ENCODE measurements around the gene FAM13A.
A peak's percentile ranks its signal among the peaks of the same experiment; 100 is the strongest.

Gene FAM13A

GRCh38 chr4:88975958-88976774 is 80.8 kb downstream of the FAM13A start:
- Histone ChIP-seq H3K36me3 (replicated peaks; ENCODE audit: insufficient read depth, low read length) (no peaks in the 10 kb centered on the region), H3K79me2 (ENCODE audit: low read length) (no peaks in the 10 kb centered on the region), H3K27ac (ENCODE audit: low read length) (peak overlapping the region; percentile 40; the same call in 1 of the 2 replicates), H3K9me2 (replicated peaks; ENCODE audit: insufficient read depth, low read length) (no peaks in the 10 kb centered on the region), H3K4me2 (ENCODE audit: low read depth, low read length) (peak overlapping the region; percentile 74), H3K4me1 (ENCODE audit: low read length) (peaks cover 21% of the 10 kb centered on the region), H2AFZ (ENCODE audit: low read length) (peak overlapping the region; percentile 52; the same call in 1 of the 2 replicates), H3K9ac (ENCODE audit: low read length) (no peak overlapping the region; the same call in 1 of the 2 replicates), H3K4me3 (ENCODE audit: low read length) (peak overlapping the region; percentile 40), H4K20me1 (ENCODE audit: insufficient read depth, low read length) (no peaks in the 10 kb centered on the region), H3F3A (ENCODE audit: insufficient read depth, low read length) (peaks cover 9% of the 10 kb centered on the region; the same call in 1 of the 2 replicates), H3K9me3 (replicated peaks; ENCODE audit: insufficient read depth, low read length) (no peaks in the 10 kb centered on the region), H3K27me3 (replicated peaks; ENCODE audit: insufficient read depth, low read length) (no peaks in the 10 kb centered on the region)
- DNase-seq, result peak; percentile 47
- TF ChIP-seq EZH2 (optimal IDR thresholded peaks at IDR 0.05; ENCODE audit: low read depth, low read length) (no peak), EZH2phosphoT487 (IDR thresholded peaks at IDR 0.05; ENCODE audit: low read length) (no peak), CTCF (IDR thresholded peaks at IDR 0.05; ENCODE audit: low read length) (no peak)

- Histone ChIP-seq H3F3A (ENCODE audit: insufficient read depth, low read length) (peaks cover 9% of the 10 kb centered on the region; the same call in 1 of the 2 replicates), H3K36me3 (replicated peaks; ENCODE audit: insufficient read depth, low read length) (no peaks in the 10 kb centered on the region), H3K27ac (ENCODE audit: low read length) (no peak overlapping the region), H4K20me1 (ENCODE audit: insufficient read depth, low read length) (no peaks in the 10 kb centered on the region), H3K27me3 (replicated peaks; ENCODE audit: insufficient read depth, low read length) (no peaks in the 10 kb centered on the region), H3K79me2 (ENCODE audit: low read length) (no peaks in the 10 kb centered on the region), H3K4me3 (ENCODE audit: low read length) (no peak overlapping the region), H3K9me3 (replicated peaks; ENCODE audit: insufficient read depth, low read length) (no peaks in the 10 kb centered on the region), H3K9me2 (replicated peaks; ENCODE audit: insufficient read depth, low read length) (no peaks in the 10 kb centered on the region), H3K9ac (ENCODE audit: low read length) (no peak overlapping the region), H3K4me1 (ENCODE audit: low read length) (peaks cover 13% of the 10 kb centered on the region), H3K4me2 (ENCODE audit: low read depth, low read length) (no peak overlapping the region), H2AFZ (ENCODE audit: low read length) (no peak overlapping the region)
- no peak for DNase-seq
- TF ChIP-seq EZH2 (optimal IDR thresholded peaks at IDR 0.05; ENCODE audit: low read depth, low read length), result no peak
- no peak for TF ChIP-seq EZH2phosphoT487 (IDR thresholded peaks at IDR 0.05; ENCODE audit: low read length)
- no peak for TF ChIP-seq CTCF (IDR thresholded peaks at IDR 0.05; ENCODE audit: low read length)
Measured at GRCh38 chr4:88971536-88971935, 85.4 kb downstream of the FAM13A start.

GRCh38 chr4:88969746-88970145 is 87.2 kb downstream of the FAM13A start:
- no peak overlapping the region for H3K4me3 ChIP-seq (ENCODE audit: low read length)

More at GRCh38 chr4:88969746-88970145, 87.2 kb downstream of the FAM13A start:
- no peak overlapping the region for H2AFZ ChIP-seq (ENCODE audit: low read length)
- DNase-seq, result no peak
- H3K27ac ChIP-seq (ENCODE audit: low read length), result no peak overlapping the region
- no peaks in the 10 kb centered on the region for H3F3A ChIP-seq (ENCODE audit: insufficient read depth, low read length)
- H3K36me3 ChIP-seq (replicated peaks; ENCODE audit: insufficient read depth, low read length), result no peaks in the 10 kb centered on the region
- no peak overlapping the region for H3K9ac ChIP-seq (ENCODE audit: low read length)
- no peak overlapping the region for H3K4me2 ChIP-seq (ENCODE audit: low read depth, low read length)
- no peaks in the 10 kb centered on the region for H3K27me3 ChIP-seq (replicated peaks; ENCODE audit: insufficient read depth, low read length)
- H3K4me1 ChIP-seq (ENCODE audit: low read length), result no peaks in the 10 kb centered on the region
- H4K20me1 ChIP-seq (ENCODE audit: insufficient read depth, low read length), result no peaks in the 10 kb centered on the region
- no peak for TF ChIP-seq EZH2phosphoT487 (IDR thresholded peaks at IDR 0.05; ENCODE audit: low read length)
- TF ChIP-seq CTCF (IDR thresholded peaks at IDR 0.05; ENCODE audit: low read length), result no peak
- TF ChIP-seq EZH2 (optimal IDR thresholded peaks at IDR 0.05; ENCODE audit: low read depth, low read length), result no peak
- H3K79me2 ChIP-seq (ENCODE audit: low read length), result no peaks in the 10 kb centered on the region
- no peaks in the 10 kb centered on the region for H3K9me2 ChIP-seq (replicated peaks; ENCODE audit: insufficient read depth, low read length)
- H3K9me3 ChIP-seq (replicated peaks; ENCODE audit: insufficient read depth, low read length), result no peaks in the 10 kb centered on the region

Data from MM.1S (cell line).